ENCODE results near the gene BRCC3.

- TF ChIP-seq HDGF (IDR thresholded peaks at IDR 0.05; ENCODE audit: borderline replicate concordance) (no peak), BHLHE40 (IDR thresholded peaks at IDR 0.05; ENCODE audit: borderline replicate concordance) (no peak)
These were observed 42.4 kb upstream of the BRCC3 start for GRCh38 chrX:155028877-155029291.
